Adrenal gland (tissue), 12 donors: Measurements from ENCODE around the gene SPAG9. TPM values are rescaled to one million over a fixed set of nuclear protein-coding genes. Genes with fewer than 3 reads are reported as not detected.

ENCODE experiments used
- DNase-seq, 7 donors: peaks; one replicate each; pipeline ENCODE4 v3.0.0-alpha.2; 2019 to 2020
- H3K27ac ChIP-seq, 5 donors: fragments of 200-600 bp; sonication (generic) in 4 of 5; 1 replicate in 3 of 5; 2 replicates in 2 of 5; pipeline versions ENCODE4 v1.5.1 to v1.8.0; 2016 to 2020; ENCODE audit warnings: mild to moderate bottlenecking in 1 of 5
- H3K27me3 ChIP-seq: fragments of 200-600 bp; 2 replicates; pipeline ENCODE4 v1.8.0; 2021
- H3K36me3 ChIP-seq, 2 donors: fragments of 200-600 bp; replicated peaks in 1 of 2; 1 replicate in 1 of 2; 2 replicates in 1 of 2; pipeline versions ENCODE4 v1.5.1 to v1.8.0; 2018 to 2022
- H3K4me1 ChIP-seq, 2 donors: fragments of 200-600 bp; replicated peaks in 1 of 2; 1 replicate in 1 of 2; 2 replicates in 1 of 2; pipeline versions ENCODE4 v1.5.1 to v1.8.0; 2018 to 2021
- H3K4me3 ChIP-seq, 4 donors: fragments of 200-600 bp; sonication (generic) in 3 of 4; one replicate each; pipeline ENCODE4 v1.5.1; 2016 to 2018
- H3K9me3 ChIP-seq, 3 donors: fragments of 200-600 bp; sonication (generic) in 1 of 3; replicated peaks in 1 of 3; 1 replicate in 2 of 3; 2 replicates in 1 of 3; pipeline versions ENCODE4 v1.5.1 to v1.8.0; 2016 to 2021
- CTCF ChIP-seq, 6 experiments: fragments of 450-650 bp in 4 of 6; fragments of 200-600 bp in 2 of 6; sonication (generic) in 1 of 6; IDR thresholded peaks; 1 replicate in 5 of 6; 2 replicates in 1 of 6; pipeline versions ENCODE4 v1.5.1 to v1.8.0; 2016 to 2021; ENCODE audit warnings: antibody characterized with exemption in 6 of 6, mild to moderate bottlenecking in 2 of 6, moderate library complexity in 1 of 6
- POLR2A ChIP-seq, 2 donors: fragments of 450-650 bp; IDR thresholded peaks; one replicate each; pipeline ENCODE4 v1.6.1; 2017; ENCODE audit warnings: antibody characterized with exemption in 2 of 2, mild to moderate bottlenecking in 2 of 2, moderate library complexity in 1 of 2
- WGBS, 4 donors: extraction: QIAGEN DNeasy Blood & Tissue Kit in 2 of 4; methylation state at CpG; one replicate each; pipeline versions ENCODE4 v1.1.5 to v1.1.7; 2013 to 2017; 5-methylcytosine and 5-hydroxymethylcytosine counted together
- intact Hi-C, 2 donors: fragments of 100-400 bp; cut with DNase I; formaldehyde crosslinking; loops; one replicate each; pipeline versions ENCODE4 v1.14.1 to v1.15.0; 2022 to 2023
- polyA plus RNA-seq, 3 donors: library from polyadenylated mRNA; stranded (reverse); fragments of 200-250 nt in 2 of 3; fragments of 350-450 nt in 1 of 3; fragmentation: Illumina TruSeq in 1 of 3; extraction: RNeasy Lipid Tissue Mini Kit (QIAGEN cat#74804) in 1 of 3; gene quantifications; one replicate each; pipeline ENCODE4 v1.2.3, GENCODE V29; 2013 to 2014
- total RNA-seq, 9 donors: library from RNA; depleted of rRNA in 4 of 9; stranded (reverse); fragments of >200 nt in 4 of 9; fragments of 120-200 nt in 1 of 9; fragmentation: NEBNext Ultra II Directional in 1 of 9; extraction: Animal tissue kit (Norgen Biotek cat#: 25700) in 1 of 9; gene quantifications; one replicate each; pipeline versions ENCODE4 v1.1.0 to v1.2.4, GENCODE V29; 2013 to 2023
- donor health status: healthy with polysubstance abuse.
- donor health status: Bipolar disorder and iron deficiency.
- donor health status: DM: yes; HTN: yes; CAD: no.
- donor health status: DM: no; HTN: no; CAD: no.
- donor health status: DM: no; HTN: no; CAD: no.
- donor health status: DM: yes; HTN: yes; CAD: no.

The SPAG9 gene
- total and polyA plus RNA-seq, 12 donors, result 23.5 to 99.8 (median 62.9) TPM

DNA sequence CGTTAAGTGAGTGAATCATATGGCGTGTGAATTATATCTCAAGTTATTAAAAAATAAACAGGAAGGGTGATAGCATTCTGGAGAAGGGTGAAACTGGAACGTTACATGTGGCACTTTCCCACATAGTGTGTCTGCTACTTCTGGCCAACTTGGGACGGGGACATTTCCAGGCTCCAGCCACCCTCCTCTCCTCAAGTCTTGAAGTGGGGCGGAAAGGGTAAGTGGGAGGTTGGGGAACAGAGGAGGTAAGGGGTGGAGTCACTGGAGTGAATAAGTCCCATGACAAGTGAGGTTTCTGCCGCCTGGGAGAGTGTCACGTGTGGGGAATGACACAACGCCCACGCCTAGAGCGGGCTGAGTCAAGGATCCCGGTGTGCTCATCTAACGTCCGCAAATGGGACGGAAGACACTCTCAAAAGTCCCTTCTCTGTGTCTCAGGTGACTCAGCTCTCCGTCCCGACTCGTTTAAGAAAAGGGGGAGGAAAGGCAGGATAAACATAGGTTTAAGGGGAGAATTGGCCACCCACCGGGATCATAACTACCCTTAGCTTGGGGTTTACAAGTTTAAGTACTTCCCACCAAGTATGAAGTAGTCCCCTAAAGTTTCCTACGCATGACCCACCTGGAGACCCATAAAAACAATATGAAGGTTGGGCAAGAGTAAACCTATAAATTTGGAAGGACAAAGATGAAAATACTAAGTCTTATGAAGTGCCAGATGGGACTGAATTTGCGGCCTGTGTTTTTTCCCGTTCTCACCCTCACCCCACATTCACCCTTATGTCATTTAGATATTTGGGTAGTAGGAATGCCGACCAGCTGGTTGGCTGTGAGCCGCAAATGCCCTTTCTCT lies 1.2 kb upstream of the SPAG9 start:
- peak; percentile 87 to 97 (median 96) for DNase-seq
- Histone ChIP-seq H3K4me3 (peak overlapping the region in 2 of 4 donors; percentile 60 to 84), H3K27ac (peak overlapping the region; percentile 96 to 100 (median 99)), H3K9me3 (no peaks in the 10 kb centered on the region), H3K36me3 (no peaks in the 10 kb centered on the region), H3K27me3 (no peaks in the 10 kb centered on the region), H3K4me1 (peaks cover 24 to 26% of the 10 kb centered on the region in 2 donors)
- TF ChIP-seq POLR2A (IDR thresholded peaks at IDR 0.05), result peak; percentile 88 to 91
- no peak for TF ChIP-seq CTCF (IDR thresholded peaks at IDR 0.05)
- 12 to 17% (median 16%) methylated on average over 23 of the region's 23 CpGs for WGBS, 4 donors
- intact Hi-C loops, result no loop called here

GRCh38 chr17:51120357-51120738 lies 320 bp downstream of the SPAG9 start:
- H3K4me3 ChIP-seq, result peak overlapping the region; percentile 38 to 84 (median 56)
- peak overlapping the region; percentile 96 to 100 (median 99) for H3K27ac ChIP-seq
- H3K4me1 ChIP-seq, result peaks cover 26 to 29% of the 10 kb centered on the region in 2 donors
- no peaks in the 10 kb centered on the region for H3K9me3 ChIP-seq
- 0% methylated on average over 3 to 42 of the region's 42 CpGs for WGBS, 4 donors
- no peaks in the 10 kb centered on the region for H3K27me3 ChIP-seq
- DNase-seq, result peak in 4 of 7 donors; percentile 55 to 81 (median 68)
- intact Hi-C loops, result no loop called here
- no peaks in the 10 kb centered on the region for H3K36me3 ChIP-seq
- no peak for TF ChIP-seq POLR2A (IDR thresholded peaks at IDR 0.05)
- no peak for TF ChIP-seq CTCF (IDR thresholded peaks at IDR 0.05)

DNA sequence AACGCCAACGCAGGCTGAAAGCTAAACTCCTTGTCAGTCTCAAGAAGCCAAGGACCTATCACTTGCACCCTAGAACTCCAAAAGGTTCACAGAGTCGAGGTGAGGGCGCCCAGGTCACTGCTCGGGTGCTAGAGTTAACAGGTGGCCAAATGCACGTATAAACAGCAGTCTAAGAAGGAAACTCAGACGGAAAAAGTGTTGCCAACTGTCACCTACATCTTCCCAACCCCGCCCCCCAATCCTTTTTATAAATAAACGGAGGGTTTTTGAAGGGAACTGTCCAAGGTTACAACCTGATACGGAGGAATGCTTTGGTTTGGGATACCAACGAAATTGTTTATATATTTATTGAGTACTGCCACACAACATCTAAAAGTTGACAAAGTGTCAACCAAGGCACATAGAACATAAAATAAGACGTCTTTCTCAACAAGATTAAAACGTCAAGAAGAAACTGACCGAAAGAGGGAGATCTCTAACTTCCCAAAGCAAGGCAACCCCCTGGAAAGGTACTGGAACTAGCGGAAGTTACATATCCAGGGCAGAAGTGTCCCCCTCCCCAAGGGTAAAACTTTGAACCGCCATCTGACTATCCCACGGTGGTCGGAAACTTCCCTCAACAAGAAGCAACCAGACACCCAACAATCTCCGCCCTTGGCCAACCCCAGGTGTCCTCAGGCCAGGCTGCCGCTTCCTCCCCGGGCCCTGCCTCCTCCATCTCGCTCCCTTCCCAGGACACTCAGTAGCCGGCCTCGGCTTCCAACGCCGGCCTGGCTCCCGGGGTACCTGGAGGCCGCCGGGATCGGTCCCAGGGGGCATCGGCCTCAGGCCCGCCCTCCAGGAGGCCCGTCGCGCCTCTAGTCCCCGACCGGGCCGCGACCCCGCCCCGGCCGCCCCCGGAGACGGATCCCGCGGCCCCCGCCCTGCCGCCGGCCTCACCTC lies 982 bp downstream of the SPAG9 start:
- TF ChIP-seq CTCF (IDR thresholded peaks at IDR 0.05), result peak in 4 of 6 experiments; percentile 20 to 26 (median 20)
- TF ChIP-seq POLR2A (IDR thresholded peaks at IDR 0.05), result peak in 1 of 2 donors; percentile 16

More for the DNA sequence above, 982 bp downstream of the SPAG9 start:
- H3K4me3 ChIP-seq, result peak overlapping the region; percentile 38 to 84 (median 56)
- peaks cover 26 to 29% of the 10 kb centered on the region in 2 donors for H3K4me1 ChIP-seq
- H3K36me3 ChIP-seq, result no peaks in the 10 kb centered on the region
- intact Hi-C loops, result loop anchor here in 1 of 2 donors (10.0 kb wide), 1 partner anchor 65 kb away; no protein-coding TSS in a partner anchor
- WGBS, 4 donors, result 1 to 2% (median 2%) methylated on average over 18 to 49 of the region's 49 CpGs
- H3K27ac ChIP-seq, result peak overlapping the region; percentile 96 to 100 (median 99)
- H3K27me3 ChIP-seq, result no peaks in the 10 kb centered on the region
- DNase-seq, result peak; percentile 52 to 80 (median 58)
- no peaks in the 10 kb centered on the region for H3K9me3 ChIP-seq
